ENCODE data around the gene F2RL3.

F2RL3 gene

GRCh38 chr19:16895467-16896145 lies 6.8 kb downstream of the F2RL3 start:
- DNase-seq = no peak

- no peak for DNase-seq
Observed at GRCh38 chr19:16896146-16897028, 7.6 kb downstream of the F2RL3 start.

GRCh38 chr19:16897029-16897855 lies 8.4 kb downstream of the F2RL3 start:
- peak in 1 of 2 experiments; percentile 31 for DNase-seq

- DNase-seq = no peak
Observed at GRCh38 chr19:16897856-16898161, 9.0 kb downstream of the F2RL3 start.

GRCh38 chr19:16898361-16899015 lies 9.7 kb downstream of the F2RL3 start:
- DNase-seq = no peak

- DNase-seq = peak in 1 of 2 experiments; percentile 8
Observed at GRCh38 chr19:16899566-16900075, 10.8 kb downstream of the F2RL3 start.

- no peak for DNase-seq
Observed at GRCh38 chr19:16901491-16902175, 12.8 kb downstream of the F2RL3 start.

GRCh38 chr19:16902545-16902944 lies 13.7 kb downstream of the F2RL3 start:
- no peak for DNase-seq

GRCh38 chr19:16903347-16903746 lies 14.5 kb downstream of the F2RL3 start:
- no peak for DNase-seq

- DNase-seq = no peak
Observed at GRCh38 chr19:16904599-16904998, 15.8 kb downstream of the F2RL3 start.

- DNase-seq = no peak
Observed at GRCh38 chr19:16908759-16909158, 20.0 kb downstream of the F2RL3 start.

- no peak for DNase-seq
Observed at GRCh38 chr19:16911046-16911445, 22.2 kb downstream of the F2RL3 start.

GRCh38 chr19:16912780-16913179 lies 24.0 kb downstream of the F2RL3 start:
- DNase-seq = no peak

- DNase-seq = no peak
Observed at GRCh38 chr19:16914421-16914820, 25.6 kb downstream of the F2RL3 start.

- DNase-seq = no peak
Observed at GRCh38 chr19:16915135-16915534, 26.3 kb downstream of the F2RL3 start.

- no peak for DNase-seq
Observed at GRCh38 chr19:16915734-16916133, 26.9 kb downstream of the F2RL3 start.

GRCh38 chr19:16917401-16917800 lies 28.6 kb downstream of the F2RL3 start:
- DNase-seq = no peak

GRCh38 chr19:16919496-16919895 lies 30.7 kb downstream of the F2RL3 start:
- DNase-seq = no peak

- DNase-seq = no peak
Observed at GRCh38 chr19:16920816-16921529, 32.2 kb downstream of the F2RL3 start.

- DNase-seq = no peak
Observed at GRCh38 chr19:16921766-16922591, 33.2 kb downstream of the F2RL3 start.

- no peak for DNase-seq
Observed at GRCh38 chr19:16922592-16922934, 33.8 kb downstream of the F2RL3 start.

Data from NCI-H526 (cell line).